ENCODE data around the gene MED1.

Gene MED1

GRCh38 chr17:39416141-39416540 lies 34.9 kb downstream of the MED1 start:
- no peak for TF ChIP-seq CTCF (IDR thresholded peaks at IDR 0.05; ENCODE audit: control extremely low read depth, extremely low read depth, low read depth, missing control alignments)
- ChIA-PET POLR2A (no interaction called here), CTCF (interaction anchor here (1.2 kb wide), 1 partner anchor 11 kb away, joined by 5 read pairs; no protein-coding TSS in a partner anchor)
- no peak for DNase-seq (ENCODE audit: extremely low spot score)

GRCh38 chr17:39410279-39410678 lies 40.8 kb downstream of the MED1 start:
- ChIA-PET POLR2A (interaction anchor here (0.6 kb wide), 1 partner anchor 10 kb away, joined by 4 read pairs; no protein-coding TSS in a partner anchor), CTCF (interaction anchor here (1.5 kb wide), 1 partner anchor 13 kb away, joined by 3 read pairs; no protein-coding TSS in a partner anchor)
- DNase-seq (ENCODE audit: extremely low spot score), result no peak
- TF ChIP-seq CTCF (IDR thresholded peaks at IDR 0.05; ENCODE audit: control extremely low read depth, extremely low read depth, low read depth, missing control alignments), result no peak

GRCh38 chr17:39408360-39408759 lies 42.7 kb downstream of the MED1 start:
- TF ChIP-seq CTCF (IDR thresholded peaks at IDR 0.05; ENCODE audit: control extremely low read depth, extremely low read depth, low read depth, missing control alignments), result no peak
- CTCF ChIA-PET, result no interaction called here
- POLR2A ChIA-PET, result no interaction called here
- no peak for DNase-seq (ENCODE audit: extremely low spot score)

- CTCF ChIA-PET, result interaction anchor here (1.8 kb wide), 1 partner anchor 15 kb away, joined by 3 read pairs; no protein-coding TSS in a partner anchor
- DNase-seq (ENCODE audit: extremely low spot score), result no peak
- POLR2A ChIA-PET, result no interaction called here
- TF ChIP-seq CTCF (IDR thresholded peaks at IDR 0.05; ENCODE audit: control extremely low read depth, extremely low read depth, low read depth, missing control alignments), result no peak
Measured at GRCh38 chr17:39406951-39407350, 44.1 kb downstream of the MED1 start.

GRCh38 chr17:39405436-39405835 lies 45.6 kb downstream of the MED1 start:
- ChIA-PET POLR2A (no interaction called here), CTCF (interaction anchor here (1.2 to 2.0 kb wide), 3 partner anchors 11 to 161 kb away, joined by 3 to 5 read pairs (median 4); no protein-coding TSS in a partner anchor)
- no peak for DNase-seq (ENCODE audit: extremely low spot score)
- TF ChIP-seq CTCF (IDR thresholded peaks at IDR 0.05; ENCODE audit: control extremely low read depth, extremely low read depth, low read depth, missing control alignments), result no peak

- no peak for TF ChIP-seq CTCF (IDR thresholded peaks at IDR 0.05; ENCODE audit: control extremely low read depth, extremely low read depth, low read depth, missing control alignments)
- ChIA-PET POLR2A (no interaction called here), CTCF (interaction anchor here (1.2 to 2.0 kb wide), 3 partner anchors 12 to 161 kb away, joined by 3 to 5 read pairs (median 4); no protein-coding TSS in a partner anchor)
- no peak for DNase-seq (ENCODE audit: extremely low spot score)
Measured at GRCh38 chr17:39404542-39405378, 46.3 kb downstream of the MED1 start.

Measured in GM10248 (cell line).